ENCODE measurements around the gene PSTPIP2. TPM values are rescaled to one million over a fixed set of nuclear protein-coding genes. Genes with fewer than 3 reads are reported as not detected.

PSTPIP2 gene
- polyA plus RNA-seq, 1 donor from 2014 or later, result 0.98 TPM

DNA sequence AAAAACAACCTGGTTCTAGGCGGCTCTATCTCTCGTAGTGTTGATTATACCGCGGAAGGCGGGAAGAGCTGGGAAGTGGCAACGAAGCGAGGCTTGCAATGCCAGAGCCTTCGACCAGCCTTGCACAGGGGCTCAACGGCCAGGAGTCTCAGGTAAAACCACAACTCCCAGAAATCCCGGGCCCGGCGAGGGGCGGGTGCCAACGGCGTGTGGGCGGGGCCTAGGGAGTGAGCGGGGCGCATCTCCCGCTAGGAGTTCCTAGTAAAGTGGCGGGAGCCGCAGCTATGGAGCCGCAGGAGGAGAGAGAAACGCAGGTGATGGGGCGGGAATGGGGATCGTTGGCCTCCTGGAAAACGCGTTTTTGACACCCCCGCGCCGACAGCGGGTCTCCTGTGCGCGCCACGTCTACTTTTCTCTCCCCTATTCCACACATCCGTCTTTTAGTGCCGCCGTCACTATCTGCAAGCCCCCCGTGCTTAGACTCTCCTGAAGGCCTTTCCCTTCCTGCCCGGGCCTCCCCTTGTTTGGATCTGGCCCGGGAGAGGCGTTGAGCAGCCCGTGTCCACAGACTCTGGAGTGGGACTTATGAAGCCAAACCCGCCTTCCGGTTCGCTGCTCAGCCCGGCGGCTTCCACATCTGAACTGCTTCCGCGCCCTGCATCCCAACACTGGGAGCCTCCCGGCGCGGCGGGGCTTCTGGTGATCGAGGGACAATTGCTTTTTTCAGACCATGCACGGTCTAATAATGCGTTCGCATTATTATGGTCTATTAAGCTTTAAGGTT, 32.3 kb upstream of the PSTPIP2 start, which contains the start of gene HAUS1:
Gene HAUS1, plus strand, starts transcription at position 258 of the 784 bp plus-strand sequence. Its CDS starts 27 bp downstream, at position 285.
- peak within 1 kb of the TSS; percentile 86 for H3K4me3 ChIP-seq (ENCODE audit: low read length)
- no peaks in the 10 kb centered on the region for H4K20me1 ChIP-seq (ENCODE audit: insufficient read depth)
- H3K36me3 ChIP-seq (ENCODE audit: insufficient read depth, low read length), result no peaks in the 10 kb centered on the region
- H3F3A ChIP-seq (ENCODE audit: insufficient read depth, low read length, poor library complexity, severe bottlenecking), result no peaks in the 10 kb centered on the region
- no peaks in the 10 kb centered on the region for H3K27me3 ChIP-seq (ENCODE audit: insufficient read depth, low read depth, low read length)
- H3K79me2 ChIP-seq (replicated peaks; ENCODE audit: insufficient read depth, low read length), result peaks cover 14% of the 10 kb centered on the region
- no peaks in the 10 kb centered on the region for H3K9me3 ChIP-seq (ENCODE audit: low read length)
- H3K27ac ChIP-seq (ENCODE audit: low read length), result peak within 1 kb of the TSS; percentile 74
- TF ChIP-seq EZH2 (IDR thresholded peaks at IDR 0.05; ENCODE audit: borderline replicate concordance, insufficient read depth, low read length, poor library complexity, severe bottlenecking), result no peak
- TF ChIP-seq MXI1 (conservative IDR thresholded peaks at IDR 0.05; ENCODE audit: poor library complexity, severe bottlenecking), result peak; percentile 61
- peak; percentile 77 for TF ChIP-seq POLR2AphosphoS5 (IDR thresholded peaks at IDR 0.05)
- TF ChIP-seq EP300 (conservative IDR thresholded peaks at IDR 0.05; ENCODE audit: poor library complexity, severe bottlenecking), result no peak
- TF ChIP-seq, protein P1, sequence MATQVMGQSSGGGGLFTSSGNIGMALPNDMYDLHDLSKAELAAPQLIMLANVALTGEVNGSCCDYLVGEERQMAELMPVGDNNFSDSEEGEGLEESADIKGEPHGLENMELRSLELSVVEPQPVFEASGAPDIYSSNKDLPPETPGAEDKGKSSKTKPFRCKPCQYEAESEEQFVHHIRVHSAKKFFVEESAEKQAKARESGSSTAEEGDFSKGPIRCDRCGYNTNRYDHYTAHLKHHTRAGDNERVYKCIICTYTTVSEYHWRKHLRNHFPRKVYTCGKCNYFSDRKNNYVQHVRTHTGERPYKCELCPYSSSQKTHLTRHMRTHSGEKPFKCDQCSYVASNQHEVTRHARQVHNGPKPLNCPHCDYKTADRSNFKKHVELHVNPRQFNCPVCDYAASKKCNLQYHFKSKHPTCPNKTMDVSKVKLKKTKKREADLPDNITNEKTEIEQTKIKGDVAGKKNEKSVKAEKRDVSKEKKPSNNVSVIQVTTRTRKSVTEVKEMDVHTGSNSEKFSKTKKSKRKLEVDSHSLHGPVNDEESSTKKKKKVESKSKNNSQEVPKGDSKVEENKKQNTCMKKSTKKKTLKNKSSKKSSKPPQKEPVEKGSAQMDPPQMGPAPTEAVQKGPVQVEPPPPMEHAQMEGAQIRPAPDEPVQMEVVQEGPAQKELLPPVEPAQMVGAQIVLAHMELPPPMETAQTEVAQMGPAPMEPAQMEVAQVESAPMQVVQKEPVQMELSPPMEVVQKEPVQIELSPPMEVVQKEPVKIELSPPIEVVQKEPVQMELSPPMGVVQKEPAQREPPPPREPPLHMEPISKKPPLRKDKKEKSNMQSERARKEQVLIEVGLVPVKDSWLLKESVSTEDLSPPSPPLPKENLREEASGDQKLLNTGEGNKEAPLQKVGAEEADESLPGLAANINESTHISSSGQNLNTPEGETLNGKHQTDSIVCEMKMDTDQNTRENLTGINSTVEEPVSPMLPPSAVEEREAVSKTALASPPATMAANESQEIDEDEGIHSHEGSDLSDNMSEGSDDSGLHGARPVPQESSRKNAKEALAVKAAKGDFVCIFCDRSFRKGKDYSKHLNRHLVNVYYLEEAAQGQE (IDR thresholded peaks at IDR 0.05; ENCODE audit: borderline replicate concordance), result peak; percentile 81
- TF ChIP-seq RAD21 (conservative IDR thresholded peaks at IDR 0.05), result no peak
- TF ChIP-seq TAF1 (IDR thresholded peaks at IDR 0.05; ENCODE audit: low read depth), result peak; percentile 85
- TF ChIP-seq SMC3 (conservative IDR thresholded peaks at IDR 0.05; ENCODE audit: poor library complexity), result no peak
- peak within 1 kb of the TSS; percentile 92 for H2AFZ ChIP-seq (ENCODE audit: low read depth, low read length)
- peak within 1 kb of the TSS; percentile 79 for H3K9ac ChIP-seq (ENCODE audit: low read length)
- H3K4me2 ChIP-seq (ENCODE audit: low read length), result peak within 1 kb of the TSS; percentile 71
- H3K9me2 ChIP-seq (ENCODE audit: insufficient read depth, low read length), result no peaks in the 10 kb centered on the region

DNA sequence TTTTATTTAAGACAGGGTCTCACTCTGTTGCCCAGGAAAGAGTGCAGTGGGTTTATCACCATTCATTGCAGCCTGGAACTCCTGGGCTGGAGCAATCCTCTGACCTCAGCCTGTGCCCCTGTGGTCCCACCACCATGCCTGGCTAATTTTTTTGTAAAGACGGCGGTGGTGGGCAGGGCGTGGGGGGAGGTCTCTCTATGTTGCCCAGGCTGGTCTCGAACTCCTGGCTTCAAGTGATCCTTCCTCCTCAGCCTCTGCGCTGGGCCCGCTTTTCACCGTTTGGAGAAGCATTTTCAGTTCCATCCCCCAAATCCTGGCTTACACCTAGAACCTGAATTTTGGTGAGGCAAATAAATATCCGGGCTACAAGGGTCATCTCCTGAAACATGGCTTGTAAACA, 27.4 kb upstream of the PSTPIP2 start:
- Histone ChIP-seq H3K9ac (ENCODE audit: low read length) (no peak overlapping the region), H3K27ac (ENCODE audit: low read length) (no peak overlapping the region), H3K9me2 (ENCODE audit: insufficient read depth, low read length) (no peaks in the 10 kb centered on the region), H3K9me3 (ENCODE audit: low read length) (no peaks in the 10 kb centered on the region), H2AFZ (ENCODE audit: low read depth, low read length) (no peak overlapping the region), H4K20me1 (ENCODE audit: insufficient read depth) (no peaks in the 10 kb centered on the region), H3K27me3 (ENCODE audit: insufficient read depth, low read depth, low read length) (no peaks in the 10 kb centered on the region), H3K4me3 (ENCODE audit: low read length) (no peak overlapping the region), H3K4me2 (ENCODE audit: low read length) (no peak overlapping the region), H3K36me3 (ENCODE audit: insufficient read depth, low read length) (no peaks in the 10 kb centered on the region), H3K79me2 (replicated peaks; ENCODE audit: insufficient read depth, low read length) (peaks cover 36% of the 10 kb centered on the region), H3F3A (ENCODE audit: insufficient read depth, low read length, poor library complexity, severe bottlenecking) (no peaks in the 10 kb centered on the region)
- no peak for TF ChIP-seq SMC3 (conservative IDR thresholded peaks at IDR 0.05; ENCODE audit: poor library complexity)
- TF ChIP-seq, protein P1 (IDR thresholded peaks at IDR 0.05; ENCODE audit: borderline replicate concordance), result no peak
- TF ChIP-seq POLR2AphosphoS5 (IDR thresholded peaks at IDR 0.05), result no peak
- no peak for TF ChIP-seq MXI1 (conservative IDR thresholded peaks at IDR 0.05; ENCODE audit: poor library complexity, severe bottlenecking)
- TF ChIP-seq RAD21 (conservative IDR thresholded peaks at IDR 0.05), result no peak
- no peak for TF ChIP-seq EP300 (conservative IDR thresholded peaks at IDR 0.05; ENCODE audit: poor library complexity, severe bottlenecking)
- TF ChIP-seq, protein P2, sequence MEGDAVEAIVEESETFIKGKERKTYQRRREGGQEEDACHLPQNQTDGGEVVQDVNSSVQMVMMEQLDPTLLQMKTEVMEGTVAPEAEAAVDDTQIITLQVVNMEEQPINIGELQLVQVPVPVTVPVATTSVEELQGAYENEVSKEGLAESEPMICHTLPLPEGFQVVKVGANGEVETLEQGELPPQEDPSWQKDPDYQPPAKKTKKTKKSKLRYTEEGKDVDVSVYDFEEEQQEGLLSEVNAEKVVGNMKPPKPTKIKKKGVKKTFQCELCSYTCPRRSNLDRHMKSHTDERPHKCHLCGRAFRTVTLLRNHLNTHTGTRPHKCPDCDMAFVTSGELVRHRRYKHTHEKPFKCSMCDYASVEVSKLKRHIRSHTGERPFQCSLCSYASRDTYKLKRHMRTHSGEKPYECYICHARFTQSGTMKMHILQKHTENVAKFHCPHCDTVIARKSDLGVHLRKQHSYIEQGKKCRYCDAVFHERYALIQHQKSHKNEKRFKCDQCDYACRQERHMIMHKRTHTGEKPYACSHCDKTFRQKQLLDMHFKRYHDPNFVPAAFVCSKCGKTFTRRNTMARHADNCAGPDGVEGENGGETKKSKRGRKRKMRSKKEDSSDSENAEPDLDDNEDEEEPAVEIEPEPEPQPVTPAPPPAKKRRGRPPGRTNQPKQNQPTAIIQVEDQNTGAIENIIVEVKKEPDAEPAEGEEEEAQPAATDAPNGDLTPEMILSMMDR (IDR thresholded peaks at IDR 0.05; ENCODE audit: poor library complexity, severe bottlenecking), result no peak
- no peak for TF ChIP-seq EZH2 (IDR thresholded peaks at IDR 0.05; ENCODE audit: borderline replicate concordance, insufficient read depth, low read length, poor library complexity, severe bottlenecking)
- TF ChIP-seq TAF1 (IDR thresholded peaks at IDR 0.05; ENCODE audit: low read depth), result no peak
